WI38 (cell line): ENCODE results near the gene MACROD2.

Experiments used
- H3K4me3 ChIP-seq: 2 replicates; pipeline ENCODE4 v1.5.1; 2011; ENCODE audit warnings: low read depth, mild to moderate bottlenecking, control low read depth, low read length
- CTCF ChIP-seq: IDR thresholded peaks from 2 replicates; pipeline ENCODE4 v1.5.1; 2012; ENCODE audit warnings: low read depth, mild to moderate bottlenecking, control low read depth, low read length

MACROD2 gene

GRCh38 chr20:15485519-15485918 is 1490.2 kb downstream of the MACROD2 start:
- no peak overlapping the region for H3K4me3 ChIP-seq
- TF ChIP-seq CTCF: no peak

GRCh38 chr20:15487030-15487429 is 1491.7 kb downstream of the MACROD2 start:
- H3K4me3 ChIP-seq: no peak overlapping the region
- TF ChIP-seq CTCF: no peak

- H3K4me3 ChIP-seq: no peak overlapping the region
- no peak for TF ChIP-seq CTCF
Observed at GRCh38 chr20:15487682-15488081, 1492.4 kb downstream of the MACROD2 start.

DNA sequence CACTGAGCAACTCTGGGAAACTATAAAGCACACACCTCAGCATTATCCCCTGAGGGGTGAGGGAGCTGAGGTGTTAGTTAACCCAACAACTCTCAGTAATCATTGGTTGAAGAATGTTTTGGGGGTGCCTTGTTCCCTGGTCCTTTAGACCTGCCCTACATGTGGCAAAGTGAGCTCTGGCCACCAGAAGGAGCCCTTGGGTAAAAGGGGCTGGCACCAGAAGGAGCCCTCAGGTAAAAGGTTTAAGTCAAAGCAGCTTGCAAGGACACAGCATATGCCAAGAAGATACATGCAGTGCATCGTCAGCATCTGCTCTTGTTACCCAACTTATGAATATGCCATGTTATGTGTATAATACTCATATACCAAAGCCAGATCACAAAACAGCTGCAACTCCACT is 1496.3 kb downstream of the MACROD2 start:
- no peak for TF ChIP-seq CTCF

GRCh38 chr20:15494851-15495250 is 1499.5 kb downstream of the MACROD2 start:
- H3K4me3 ChIP-seq: no peak overlapping the region
- TF ChIP-seq CTCF: no peak

More for the DNA sequence above, 1496.3 kb downstream of the MACROD2 start:
- H3K4me3 ChIP-seq: no peak overlapping the region

DNA sequence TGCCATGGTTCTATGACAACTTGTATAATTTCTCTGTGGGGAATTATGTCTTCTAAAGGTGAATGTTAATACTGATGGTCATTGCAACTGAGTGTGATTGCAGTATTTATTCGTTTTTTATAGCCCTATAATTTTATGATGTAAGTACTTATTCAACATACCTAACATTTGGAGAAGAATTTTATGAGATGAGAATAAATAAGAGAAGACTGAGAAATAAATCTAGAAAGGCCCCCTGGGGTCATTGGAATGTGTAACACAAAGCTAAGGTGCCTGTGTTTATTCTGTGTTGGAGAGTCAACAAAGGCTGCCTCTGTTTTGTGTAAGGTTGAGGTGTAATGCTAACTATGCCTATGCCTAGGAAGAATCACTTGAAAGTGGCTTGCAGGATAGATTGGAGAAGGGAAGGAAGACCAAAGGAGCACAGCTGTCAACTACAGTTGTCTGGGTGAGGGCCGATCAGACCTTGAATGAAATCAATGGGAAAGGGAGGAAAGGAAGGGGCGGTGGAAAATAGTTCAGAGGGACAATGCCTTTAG is 1501.3 kb downstream of the MACROD2 start:
- no peak overlapping the region for H3K4me3 ChIP-seq
- no peak for TF ChIP-seq CTCF

GRCh38 chr20:15498926-15499325 is 1503.6 kb downstream of the MACROD2 start:
- TF ChIP-seq CTCF: no peak
- H3K4me3 ChIP-seq: no peak overlapping the region
